HG02852 (cell line): ENCODE measurements around the gene SORCS2.
"Not testable (repeated sequence)": the region's sequence is repeated elsewhere in the genome, so short reads cannot be mapped to it uniquely, and the experiment has no call there.

Experiments
- ATAC-seq: cut with Tn5 transposase; IDR thresholded peaks from one replicate; pipeline ENCODE4 v1.9.1; 2021; ENCODE audit warnings: mild to moderate bottlenecking, moderate library complexity; ENCODE audit not compliant: unreplicated experiment

Gene SORCS2

GRCh38 chr4:7584606-7585159 is 392.3 kb downstream of the SORCS2 start:
- ATAC-seq, result no peak

GRCh38 chr4:7585768-7586167 is 393.4 kb downstream of the SORCS2 start:
- ATAC-seq, result no peak

- ATAC-seq, result no peak
Observed at GRCh38 chr4:7587433-7588405, 395.4 kb downstream of the SORCS2 start.

DNA sequence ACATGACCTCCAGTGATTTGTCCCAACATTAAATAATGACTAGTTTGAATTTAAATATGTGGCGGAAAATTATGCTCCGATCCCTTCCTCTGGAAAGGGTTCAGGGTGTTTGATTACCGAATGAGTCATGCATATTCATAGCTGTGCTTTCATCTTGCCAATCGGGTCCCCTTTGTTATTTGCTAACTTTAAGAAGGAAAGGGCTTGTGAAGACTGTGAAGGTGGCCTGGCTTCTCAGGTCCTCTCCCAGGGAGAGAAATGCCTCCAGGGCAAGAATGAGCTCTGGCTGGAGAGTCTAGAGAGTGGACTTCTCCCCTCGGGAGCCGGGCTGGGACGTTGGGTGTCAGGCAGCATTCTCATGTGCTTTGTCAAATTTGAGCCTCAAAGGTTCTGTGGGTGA is 397.9 kb downstream of the SORCS2 start:
- no peak for ATAC-seq

GRCh38 chr4:7590899-7591298 is 398.6 kb downstream of the SORCS2 start:
- ATAC-seq, result no peak

DNA sequence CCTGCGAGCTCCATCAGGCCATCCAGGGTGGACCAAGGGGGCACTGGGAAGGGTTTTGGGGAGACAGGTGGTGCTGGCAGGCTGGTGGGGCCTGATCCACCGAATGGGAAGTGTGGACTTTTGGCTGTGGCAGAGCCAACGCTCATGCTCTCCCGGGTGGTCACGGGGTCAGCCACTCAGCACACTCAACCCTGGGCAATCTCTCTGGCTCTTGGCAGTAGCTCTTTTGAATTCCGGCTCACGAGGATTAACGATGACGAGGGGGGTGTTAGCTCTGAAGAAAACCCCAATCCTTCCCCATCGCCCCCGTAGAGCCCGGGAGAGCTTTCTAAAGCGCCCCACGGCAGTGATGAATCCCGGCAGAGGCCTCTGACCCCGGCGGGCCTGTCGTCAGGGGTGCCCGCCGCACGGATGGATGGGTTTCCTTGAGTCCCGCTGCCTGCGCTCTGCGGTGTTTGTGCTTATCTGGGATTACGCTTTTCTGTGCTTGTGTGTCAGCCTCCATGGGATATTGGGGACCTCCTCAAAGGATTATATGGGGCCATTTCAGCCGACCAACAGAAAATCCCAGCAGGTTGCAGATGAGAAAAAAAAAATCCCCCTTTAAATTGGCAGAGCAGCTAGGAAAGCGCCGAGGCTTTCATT is 399.2 kb downstream of the SORCS2 start:
- no peak for ATAC-seq

- no peak for ATAC-seq
Observed at GRCh38 chr4:7593646-7594412, 401.5 kb downstream of the SORCS2 start.

DNA sequence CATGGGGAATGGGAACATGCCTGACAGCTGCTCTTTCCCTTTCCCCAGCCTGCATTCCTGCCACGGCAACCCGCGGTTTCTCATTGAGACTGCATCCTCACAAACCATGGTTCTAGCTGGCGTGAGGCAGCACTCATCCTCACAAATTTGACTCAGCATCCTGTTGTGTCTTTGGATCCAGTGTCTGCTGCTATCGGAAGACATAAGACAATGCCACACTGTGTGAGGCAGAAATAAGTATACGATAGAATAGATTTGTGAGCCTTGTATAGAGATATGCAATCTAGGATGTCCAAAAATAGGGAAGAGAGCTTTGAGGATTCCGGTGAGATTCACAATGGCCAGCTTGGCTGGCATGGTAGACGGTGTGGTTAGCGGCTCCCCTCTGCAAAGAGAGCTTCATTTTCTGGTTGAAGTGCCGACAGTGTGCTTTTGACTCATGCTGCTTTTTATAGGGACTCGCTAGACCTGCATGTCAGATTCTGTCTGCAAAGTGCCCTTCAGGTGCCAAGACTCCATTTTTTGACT is 403.7 kb downstream of the SORCS2 start:
- ATAC-seq, result no peak

DNA sequence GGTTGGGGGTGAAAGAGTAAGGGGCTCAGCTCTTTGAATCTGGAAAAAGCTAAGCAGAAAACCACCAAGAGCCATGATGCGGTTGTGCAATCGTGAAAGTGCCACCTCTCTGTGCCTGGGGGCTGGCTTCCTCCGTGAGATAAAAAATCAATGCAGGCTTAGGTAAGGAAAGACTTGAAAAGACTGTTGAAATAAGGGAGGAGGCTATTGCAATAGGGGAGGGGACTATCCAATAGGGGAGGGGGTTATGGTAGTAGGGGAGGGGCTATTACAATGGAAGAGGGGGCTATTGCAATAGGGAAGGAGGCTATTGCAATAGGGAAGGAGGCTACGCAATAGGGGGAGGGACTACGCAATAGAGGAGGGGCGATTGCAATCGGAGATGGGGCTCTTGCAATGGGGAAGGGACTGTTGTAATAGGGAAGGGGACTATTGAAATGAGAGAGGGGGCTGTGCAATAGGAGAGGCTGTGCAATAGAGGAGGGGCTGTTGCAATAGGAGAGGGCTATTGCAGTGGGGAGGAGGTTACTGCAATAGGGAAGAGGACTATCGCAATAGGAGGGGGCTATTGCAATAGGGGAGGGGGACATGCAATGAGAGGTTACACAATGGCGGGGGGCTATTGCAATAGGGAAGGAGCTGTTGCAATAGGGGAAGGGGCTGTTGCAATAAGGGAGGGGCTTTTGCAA is 404.7 kb downstream of the SORCS2 start:
- ATAC-seq, result no peak

- no peak for ATAC-seq
Observed at GRCh38 chr4:7598939-7599790, 406.8 kb downstream of the SORCS2 start.

DNA sequence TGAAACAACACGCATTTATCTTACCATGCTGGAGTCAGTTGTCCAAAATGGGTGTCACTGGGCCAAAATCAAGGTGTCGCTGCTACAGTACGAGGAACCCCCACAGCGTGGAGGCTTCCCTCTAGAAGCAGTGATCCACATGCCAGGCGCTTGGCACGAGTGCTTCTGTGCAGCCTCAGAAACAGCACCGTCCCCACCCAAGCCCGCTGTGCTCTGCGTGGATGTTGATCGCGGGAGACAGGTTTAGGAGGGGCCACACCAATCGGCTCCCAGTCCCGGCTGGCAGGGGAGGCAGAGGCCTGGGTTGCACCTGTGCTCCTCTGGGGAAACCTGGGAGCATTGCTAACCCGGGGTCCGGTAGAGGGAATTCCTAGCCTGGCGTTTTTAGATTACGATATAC is 407.9 kb downstream of the SORCS2 start:
- no peak for ATAC-seq

GRCh38 chr4:7602166-7602565 is 409.8 kb downstream of the SORCS2 start:
- ATAC-seq, result not testable (repeated sequence)

DNA sequence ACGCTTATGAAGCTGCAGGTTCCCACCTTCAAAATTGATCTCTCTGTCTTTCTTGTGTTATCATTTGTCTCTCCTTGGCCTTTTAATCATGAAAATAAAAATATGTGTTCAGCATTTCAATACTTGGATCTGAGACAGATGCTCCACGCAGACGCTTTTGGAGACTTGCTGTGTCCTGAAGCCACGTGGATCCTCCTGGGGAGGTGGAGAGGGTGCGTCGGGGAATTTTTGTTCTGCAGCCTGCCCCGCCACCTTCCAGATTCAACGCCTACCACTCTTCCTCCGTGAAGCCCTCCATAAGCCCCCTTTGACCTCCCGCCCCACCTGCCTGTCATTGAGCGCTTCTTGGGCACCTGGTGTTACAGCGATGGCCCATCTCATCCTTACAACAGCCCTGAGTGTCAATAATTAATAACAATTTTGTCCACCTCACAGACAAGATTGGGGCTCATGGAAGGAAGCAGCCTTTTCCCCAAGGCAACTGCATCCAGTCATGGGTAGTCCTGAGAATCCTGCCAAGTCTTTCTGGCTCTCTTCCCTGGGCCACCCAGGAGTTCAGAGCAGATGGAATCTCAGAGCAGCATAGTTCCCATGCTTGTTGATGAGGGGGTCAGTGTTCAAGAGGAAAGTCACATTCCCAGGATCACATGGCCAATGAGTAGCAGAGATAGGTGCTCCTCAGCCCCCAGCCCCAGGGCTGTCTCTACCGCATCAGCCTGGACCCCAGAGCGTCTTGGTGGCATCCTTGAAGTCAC is 415.0 kb downstream of the SORCS2 start:
- no peak for ATAC-seq

GRCh38 chr4:7608046-7608445 is 415.7 kb downstream of the SORCS2 start:
- no peak for ATAC-seq

- ATAC-seq, result no peak
Observed at GRCh38 chr4:7609316-7609715, 417.0 kb downstream of the SORCS2 start.

DNA sequence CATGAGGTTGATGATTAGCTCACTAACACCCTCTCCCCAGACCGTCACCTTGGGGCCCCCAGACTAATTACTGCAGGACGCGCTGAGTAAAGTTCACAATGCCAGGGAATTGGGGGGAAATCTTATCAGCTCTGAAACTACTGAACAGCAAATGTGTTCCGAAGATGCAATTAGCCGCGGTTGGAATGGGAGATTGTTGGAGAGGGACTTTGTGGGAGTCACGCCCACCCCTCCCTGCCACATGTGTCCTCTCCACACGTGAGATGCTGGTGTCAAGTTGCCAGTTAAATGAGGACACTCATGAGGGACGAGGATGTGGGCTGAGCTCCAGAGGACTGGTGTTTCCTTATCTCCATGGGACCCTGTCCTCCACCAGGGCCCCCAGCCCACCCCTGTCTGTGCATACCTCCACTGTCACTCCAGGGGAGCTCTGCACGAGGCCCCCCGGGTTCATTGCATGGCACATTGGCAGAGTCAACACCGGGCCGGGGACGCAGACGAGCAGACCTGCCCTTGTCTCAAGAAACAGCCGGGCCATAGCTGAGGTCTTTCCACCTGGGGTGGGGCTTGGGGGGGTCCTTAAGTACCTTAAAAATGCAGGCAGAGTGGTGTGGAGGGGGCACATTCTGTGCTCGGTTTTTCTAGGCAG is 417.8 kb downstream of the SORCS2 start:
- ATAC-seq, result no peak

DNA sequence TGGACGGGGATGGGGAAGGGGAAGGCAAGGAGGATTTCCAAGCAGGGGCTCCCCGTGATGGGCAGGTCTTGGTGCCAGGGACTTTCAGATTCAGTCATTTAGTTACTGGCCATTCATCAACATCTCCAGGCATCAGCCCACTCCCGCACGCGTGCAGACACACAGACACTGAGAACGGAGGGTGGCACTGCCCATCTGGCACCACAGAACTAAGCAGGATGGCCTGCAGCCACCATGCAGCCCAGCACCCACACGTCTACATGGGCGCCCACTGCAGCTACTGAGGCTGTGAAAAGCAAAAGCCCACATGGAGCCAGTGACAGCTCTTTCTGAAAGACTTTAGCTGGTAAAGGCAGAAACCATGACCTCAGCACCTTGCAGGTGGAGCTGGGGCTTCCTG is 418.5 kb downstream of the SORCS2 start:
- no peak for ATAC-seq

DNA sequence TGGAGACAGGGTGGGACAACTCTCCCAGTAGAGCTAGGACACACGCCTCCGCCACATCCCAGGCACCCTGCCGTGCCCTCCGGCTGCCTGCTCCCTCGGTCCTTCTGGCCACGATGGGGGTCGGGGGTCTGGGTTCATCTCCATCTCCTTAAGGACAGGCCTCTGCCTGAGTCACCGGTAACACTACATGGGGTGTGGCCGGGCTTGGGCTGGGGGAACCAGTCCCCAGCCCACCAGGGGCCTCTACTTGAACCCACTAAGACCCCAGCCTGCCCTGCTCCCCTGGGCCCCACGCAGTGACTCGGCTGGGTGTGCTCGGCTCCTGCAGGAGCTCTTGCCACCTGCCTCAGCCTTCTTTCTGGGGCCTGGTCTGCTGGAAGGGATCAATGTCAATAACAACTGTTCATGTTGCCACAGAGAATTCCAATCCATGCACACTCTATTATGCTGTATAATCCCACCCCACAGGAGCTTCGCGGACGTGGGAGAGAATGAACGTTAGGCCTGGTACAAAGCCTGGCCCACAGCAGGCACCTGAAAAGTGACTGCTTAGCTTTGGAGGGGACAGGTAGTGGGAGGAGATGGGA is 420.1 kb downstream of the SORCS2 start:
- ATAC-seq, result no peak
